K562 (cell line): ENCODE measurements around the gene METTL23. TPM values are rescaled to one million over a fixed set of nuclear protein-coding genes. Genes with fewer than 3 reads are reported as not detected.

ENCODE experiments used
- COPS2 ChIP-seq: fragments of 450-650 bp; conservative IDR thresholded peaks from 2 replicates; pipeline ENCODE4 v1.6.1; 2016; ENCODE audit warnings: mild to moderate bottlenecking, moderate library complexity
- EP300 ChIP-seq: IDR thresholded peaks from 2 replicates; pipeline ENCODE4 v1.6.1; 2012; ENCODE audit warnings: low read length, improper control_type of control experiment
- ETV6 ChIP-seq, 3 experiments: fragments of 150-350 bp in 1 of 3; sonication (generic) in 1 of 3; formaldehyde crosslinking in 1 of 3; IDR thresholded peaks; 2 replicates each; pipeline versions ENCODE4 v1.6.1 to v1.8.0; 2014 to 2022; ENCODE audit warnings: borderline replicate concordance in 2 of 3, low read depth in 2 of 3, antibody characterized with exemption in 1 of 3, low read length in 1 of 3, mild to moderate bottlenecking in 1 of 3, missing genetic modification reagents in 1 of 3
- HDAC6 ChIP-seq: IDR thresholded peaks from 2 replicates; pipeline ENCODE4 v1.6.1; 2012; ENCODE audit warnings: low read depth, mild to moderate bottlenecking, control low read depth, inconsistent platforms, low read length, moderate library complexity
- IFI16 ChIP-seq: fragments of 250-450 bp; sonication (Bioruptor Pico); IDR thresholded peaks from 2 replicates; pipeline ENCODE4 v2.1.2; 2022; ENCODE audit warnings: mild to moderate bottlenecking, inconsistent platforms
- LEF1 ChIP-seq: fragments of 450-650 bp; IDR thresholded peaks from 2 replicates; pipeline ENCODE4 v1.6.1; 2016; ENCODE audit warnings: mild to moderate bottlenecking
- SRSF3 ChIP-seq: fragments of 200-400 bp; formaldehyde crosslinking; IDR thresholded peaks from 2 replicates; pipeline ENCODE4 v1.6.1; 2016; ENCODE audit warnings: mild to moderate bottlenecking, low read length, moderate library complexity; ENCODE audit not compliant: insufficient read depth
- TBP ChIP-seq: optimal IDR thresholded peaks from 2 replicates; pipeline ENCODE3; 2011; ENCODE audit warnings: low read depth, low read length, improper control_type of control experiment
- ZFX ChIP-seq: sonication (generic); formaldehyde crosslinking; IDR thresholded peaks from 2 replicates; pipeline ENCODE4 v1.8.0; 2022; ENCODE audit warnings: mild to moderate bottlenecking, missing genetic modification reagents, moderate library complexity
- ZNF121 ChIP-seq: sonication (generic); formaldehyde crosslinking; conservative IDR thresholded peaks from 2 replicates; pipeline ENCODE4 v1.8.0; 2022; ENCODE audit warnings: missing genetic modification reagents
- ZNF134 ChIP-seq: fragments of 250-450 bp; sonication (Bioruptor Pico); conservative IDR thresholded peaks from 2 replicates; pipeline ENCODE4 v1.4.0; 2020
- ZNF282 ChIP-seq: sonication (generic); formaldehyde crosslinking; IDR thresholded peaks from 2 replicates; pipeline ENCODE4 v1.8.1; 2023; ENCODE audit warnings: missing genetic modification reagents
- ZNF561 ChIP-seq: fragments of 450-650 bp; formaldehyde crosslinking; conservative IDR thresholded peaks from 2 replicates; pipeline ENCODE4 v1.4.0; 2020; ENCODE audit warnings: mild to moderate bottlenecking, moderate library complexity
- polyA plus RNA-seq, 8 experiments: library from polyadenylated mRNA; depleted of rRNA in 4 of 8; stranded (reverse) in 5 of 8; unstranded in 3 of 8; fragments of >200 nt; fragmentation: Nextera tagmentation in 2 of 8; fragmentation: Illumina TruSeq in 1 of 8; extraction: Ambion mirVana in 2 of 8; extraction: Trizol in 1 of 8; gene quantifications; 2 replicates each; pipeline versions ENCODE4 v1.2.1 to v1.2.3, GENCODE V29; 2011 to 2014; ENCODE audit warnings: inconsistent platforms in 1 of 8, missing spikeins in 1 of 8
- total RNA-seq, 7 experiments: library from RNA; depleted of rRNA in 6 of 7; stranded (reverse); fragments of >200 nt in 6 of 7; fragmentation: Illumina TruSeq in 2 of 7; extraction: Trizol in 2 of 7; gene quantifications; 2 replicates each; pipeline versions ENCODE4 v1.2.1 to v1.2.3, GENCODE V29; 2011 to 2021; ENCODE audit warnings: low replicate concordance in 1 of 7
- TF ChIP-seq, protein P1 (sequence below): IDR thresholded peaks from 3 replicates; pipeline ENCODE4 v1.6.1; 2011; ENCODE audit warnings: borderline replicate concordance, mild to moderate bottlenecking, moderate library complexity; ENCODE audit not compliant: insufficient read length; ENCODE audit errors: extremely low read depth
- TF ChIP-seq, protein P2 (sequence below): sonication (generic); formaldehyde crosslinking; IDR thresholded peaks from 2 replicates; pipeline ENCODE4 v1.8.1; 2023; ENCODE audit warnings: mild to moderate bottlenecking, missing genetic modification reagents
- TF ChIP-seq, protein P3 (sequence below): fragments of 450-650 bp; IDR thresholded peaks from 2 replicates; pipeline ENCODE4 v1.6.1; 2016; ENCODE audit warnings: missing biosample characterization, missing genetic modification characterization
- TF ChIP-seq, protein P4 (sequence below), 2 experiments: fragments of 200-800 bp in 1 of 2; sonication (Bioruptor generic) in 1 of 2; sonication (generic) in 1 of 2; formaldehyde crosslinking in 1 of 2; IDR thresholded peaks in 1 of 2; conservative IDR thresholded peaks in 1 of 2; 2 replicates each; pipeline versions ENCODE4 v1.5.0 to v1.6.1; 2016 to 2020; ENCODE audit warnings: missing compliant biosample characterization in 1 of 2, missing genetic modification characterization in 1 of 2, missing genetic modification reagents in 1 of 2
- TF ChIP-seq, protein P5 (sequence below): fragments of 250-450 bp; sonication (Bioruptor Pico); IDR thresholded peaks from 2 replicates; pipeline ENCODE4 v1.8.0; 2021; ENCODE audit warnings: borderline replicate concordance, mild to moderate bottlenecking, moderate library complexity; ENCODE audit not compliant: poor library complexity, severe bottlenecking

METTL23 gene
- total and polyA plus RNA-seq, 9 of the 15 experiments (the other 6 are each of a cell fraction or from before 2014, with no cell fraction given) = 29.4 to 67.3 (median 41.6) TPM

DNA sequence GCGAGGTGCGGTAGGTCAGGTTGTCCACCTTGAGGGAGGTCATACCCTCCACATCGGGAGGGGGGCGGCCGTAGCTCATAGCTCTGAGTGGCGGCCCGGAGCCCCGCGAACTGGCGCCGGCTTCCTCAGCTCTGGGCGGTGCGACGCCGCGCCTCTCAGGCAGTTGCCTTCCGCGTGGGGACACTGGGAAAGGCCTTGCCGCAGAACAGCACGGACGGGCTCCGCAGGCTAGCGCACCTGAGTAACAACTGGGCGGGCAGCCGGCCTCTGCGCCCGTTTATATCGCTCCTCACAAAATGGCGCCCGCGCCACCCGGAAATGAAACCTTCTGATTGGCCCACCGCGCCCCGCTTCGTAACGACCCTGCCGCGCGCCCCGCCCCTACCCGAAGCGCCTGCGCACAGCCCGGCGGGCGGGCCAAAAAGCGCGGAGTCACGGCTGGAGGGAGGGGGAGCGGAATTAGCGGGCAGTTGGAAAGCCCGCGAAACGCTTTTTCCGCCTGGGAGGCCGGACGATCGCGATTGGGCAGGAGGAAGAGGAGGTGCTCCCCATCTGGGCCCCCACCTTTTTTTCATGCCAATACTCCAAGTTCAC is 10.5 kb downstream of the METTL23 start, which contains the start of gene SRSF2 (continued):
- TF ChIP-seq, protein P1, sequence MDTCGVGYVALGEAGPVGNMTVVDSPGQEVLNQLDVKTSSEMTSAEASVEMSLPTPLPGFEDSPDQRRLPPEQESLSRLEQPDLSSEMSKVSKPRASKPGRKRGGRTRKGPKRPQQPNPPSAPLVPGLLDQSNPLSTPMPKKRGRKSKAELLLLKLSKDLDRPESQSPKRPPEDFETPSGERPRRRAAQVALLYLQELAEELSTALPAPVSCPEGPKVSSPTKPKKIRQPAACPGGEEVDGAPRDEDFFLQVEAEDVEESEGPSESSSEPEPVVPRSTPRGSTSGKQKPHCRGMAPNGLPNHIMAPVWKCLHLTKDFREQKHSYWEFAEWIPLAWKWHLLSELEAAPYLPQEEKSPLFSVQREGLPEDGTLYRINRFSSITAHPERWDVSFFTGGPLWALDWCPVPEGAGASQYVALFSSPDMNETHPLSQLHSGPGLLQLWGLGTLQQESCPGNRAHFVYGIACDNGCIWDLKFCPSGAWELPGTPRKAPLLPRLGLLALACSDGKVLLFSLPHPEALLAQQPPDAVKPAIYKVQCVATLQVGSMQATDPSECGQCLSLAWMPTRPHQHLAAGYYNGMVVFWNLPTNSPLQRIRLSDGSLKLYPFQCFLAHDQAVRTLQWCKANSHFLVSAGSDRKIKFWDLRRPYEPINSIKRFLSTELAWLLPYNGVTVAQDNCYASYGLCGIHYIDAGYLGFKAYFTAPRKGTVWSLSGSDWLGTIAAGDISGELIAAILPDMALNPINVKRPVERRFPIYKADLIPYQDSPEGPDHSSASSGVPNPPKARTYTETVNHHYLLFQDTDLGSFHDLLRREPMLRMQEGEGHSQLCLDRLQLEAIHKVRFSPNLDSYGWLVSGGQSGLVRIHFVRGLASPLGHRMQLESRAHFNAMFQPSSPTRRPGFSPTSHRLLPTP = no peak
- TF ChIP-seq SRSF3 = no peak; the same call in 1 of the 2 replicates
- TF ChIP-seq ZNF121 (CRISPR knock-in tag) = no peak
- TF ChIP-seq HDAC6 = peak; percentile 86; the same call in 1 of the 2 replicates
- peak; percentile 98 for TF ChIP-seq ZFX
- TF ChIP-seq LEF1 = no peak
- TF ChIP-seq, protein P2, sequence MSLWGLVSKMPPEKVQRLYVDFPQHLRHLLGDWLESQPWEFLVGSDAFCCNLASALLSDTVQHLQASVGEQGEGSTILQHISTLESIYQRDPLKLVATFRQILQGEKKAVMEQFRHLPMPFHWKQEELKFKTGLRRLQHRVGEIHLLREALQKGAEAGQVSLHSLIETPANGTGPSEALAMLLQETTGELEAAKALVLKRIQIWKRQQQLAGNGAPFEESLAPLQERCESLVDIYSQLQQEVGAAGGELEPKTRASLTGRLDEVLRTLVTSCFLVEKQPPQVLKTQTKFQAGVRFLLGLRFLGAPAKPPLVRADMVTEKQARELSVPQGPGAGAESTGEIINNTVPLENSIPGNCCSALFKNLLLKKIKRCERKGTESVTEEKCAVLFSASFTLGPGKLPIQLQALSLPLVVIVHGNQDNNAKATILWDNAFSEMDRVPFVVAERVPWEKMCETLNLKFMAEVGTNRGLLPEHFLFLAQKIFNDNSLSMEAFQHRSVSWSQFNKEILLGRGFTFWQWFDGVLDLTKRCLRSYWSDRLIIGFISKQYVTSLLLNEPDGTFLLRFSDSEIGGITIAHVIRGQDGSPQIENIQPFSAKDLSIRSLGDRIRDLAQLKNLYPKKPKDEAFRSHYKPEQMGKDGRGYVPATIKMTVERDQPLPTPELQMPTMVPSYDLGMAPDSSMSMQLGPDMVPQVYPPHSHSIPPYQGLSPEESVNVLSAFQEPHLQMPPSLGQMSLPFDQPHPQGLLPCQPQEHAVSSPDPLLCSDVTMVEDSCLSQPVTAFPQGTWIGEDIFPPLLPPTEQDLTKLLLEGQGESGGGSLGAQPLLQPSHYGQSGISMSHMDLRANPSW = peak; percentile 85; the same call in 1 of the 2 replicates
- no peak for TF ChIP-seq TBP
- no peak for TF ChIP-seq ZNF134 (CRISPR knock-in tag)
- TF ChIP-seq, protein P3, sequence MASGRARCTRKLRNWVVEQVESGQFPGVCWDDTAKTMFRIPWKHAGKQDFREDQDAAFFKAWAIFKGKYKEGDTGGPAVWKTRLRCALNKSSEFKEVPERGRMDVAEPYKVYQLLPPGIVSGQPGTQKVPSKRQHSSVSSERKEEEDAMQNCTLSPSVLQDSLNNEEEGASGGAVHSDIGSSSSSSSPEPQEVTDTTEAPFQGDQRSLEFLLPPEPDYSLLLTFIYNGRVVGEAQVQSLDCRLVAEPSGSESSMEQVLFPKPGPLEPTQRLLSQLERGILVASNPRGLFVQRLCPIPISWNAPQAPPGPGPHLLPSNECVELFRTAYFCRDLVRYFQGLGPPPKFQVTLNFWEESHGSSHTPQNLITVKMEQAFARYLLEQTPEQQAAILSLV = no peak
- TF ChIP-seq ETV6 (IDR thresholded peaks at IDR 0.05; ENCODE audit: borderline replicate concordance in 1 of 2, low read depth in 2 of 2, low read length in 1 of 2) = peak in 1 of 2 experiments; percentile 53; a peak in 1 of 4 replicates
- TF ChIP-seq ETV6 (CRISPR knock-in tag; IDR thresholded peaks at IDR 0.05; ENCODE audit: borderline replicate concordance) = peak; percentile 90
- TF ChIP-seq IFI16 (CRISPR knock-in tag) = no peak
- no peak for TF ChIP-seq COPS2
- TF ChIP-seq ZNF282 (CRISPR knock-in tag) = peak; percentile 89; the same call in 1 of the 2 replicates
- no peak for TF ChIP-seq ZNF561 (CRISPR knock-in tag)
- TF ChIP-seq, protein P4, sequence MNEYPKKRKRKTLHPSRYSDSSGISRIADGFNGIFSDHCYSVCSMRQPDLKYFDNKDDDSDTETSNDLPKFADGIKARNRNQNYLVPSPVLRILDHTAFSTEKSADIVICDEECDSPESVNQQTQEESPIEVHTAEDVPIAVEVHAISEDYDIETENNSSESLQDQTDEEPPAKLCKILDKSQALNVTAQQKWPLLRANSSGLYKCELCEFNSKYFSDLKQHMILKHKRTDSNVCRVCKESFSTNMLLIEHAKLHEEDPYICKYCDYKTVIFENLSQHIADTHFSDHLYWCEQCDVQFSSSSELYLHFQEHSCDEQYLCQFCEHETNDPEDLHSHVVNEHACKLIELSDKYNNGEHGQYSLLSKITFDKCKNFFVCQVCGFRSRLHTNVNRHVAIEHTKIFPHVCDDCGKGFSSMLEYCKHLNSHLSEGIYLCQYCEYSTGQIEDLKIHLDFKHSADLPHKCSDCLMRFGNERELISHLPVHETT (CRISPR knock-in tag; conservative IDR thresholded peaks at IDR 0.05 in 1 of 2, IDR thresholded peaks at IDR 0.05 in 1 of 2) = no peak
- TF ChIP-seq, protein P5, sequence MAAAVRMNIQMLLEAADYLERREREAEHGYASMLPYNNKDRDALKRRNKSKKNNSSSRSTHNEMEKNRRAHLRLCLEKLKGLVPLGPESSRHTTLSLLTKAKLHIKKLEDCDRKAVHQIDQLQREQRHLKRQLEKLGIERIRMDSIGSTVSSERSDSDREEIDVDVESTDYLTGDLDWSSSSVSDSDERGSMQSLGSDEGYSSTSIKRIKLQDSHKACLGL (CRISPR knock-in tag) = peak; percentile 73
- peak; percentile 79 for TF ChIP-seq EP300
